Measurements from ENCODE around the gene RRP8.
A peak's percentile ranks its signal among the peaks of the same experiment; 100 is the strongest.

The RRP8 gene

GRCh38 chr11:6618117-6619003, 14.9 kb upstream of the RRP8 start:
- DNase-seq (ENCODE audit: low read depth in 2 of 2), result peak; percentile 65 to 89
- no peak for TF ChIP-seq CTCF (IDR thresholded peaks at IDR 0.05; ENCODE audit: low read depth, low read length)

GRCh38 chr11:6617315-6617781, 13.9 kb upstream of the RRP8 start:
- H3K4me3 ChIP-seq (replicated peaks in 1 of 2; ENCODE audit: low read depth in 2 of 2, low read length in 2 of 2), result peak overlapping the region in 1 of 2 donors; percentile 86
- TF ChIP-seq CTCF (IDR thresholded peaks at IDR 0.05; ENCODE audit: low read depth, low read length), result no peak
- peak in 1 of 2 donors; percentile 52 for DNase-seq (ENCODE audit: low read depth in 2 of 2)

More at GRCh38 chr11:6618117-6619003, 14.9 kb upstream of the RRP8 start:
- peak overlapping the region; percentile 74 to 86 for H3K4me3 ChIP-seq (replicated peaks in 1 of 2; ENCODE audit: low read depth in 2 of 2, low read length in 2 of 2)

- H3K4me3 ChIP-seq (replicated peaks in 1 of 2; ENCODE audit: low read depth in 2 of 2, low read length in 2 of 2), result no peak overlapping the region
- DNase-seq (ENCODE audit: low read depth in 2 of 2), result no peak
- no peak for TF ChIP-seq CTCF (IDR thresholded peaks at IDR 0.05; ENCODE audit: low read depth, low read length)
Observed at GRCh38 chr11:6616596-6617250, 13.3 kb upstream of the RRP8 start.

GRCh38 chr11:6615882-6616585, 12.6 kb upstream of the RRP8 start:
- no peak overlapping the region for H3K4me3 ChIP-seq (replicated peaks in 1 of 2; ENCODE audit: low read depth in 2 of 2, low read length in 2 of 2)
- peak in 1 of 2 donors; percentile 48 for DNase-seq (ENCODE audit: low read depth in 2 of 2)
- TF ChIP-seq CTCF (IDR thresholded peaks at IDR 0.05; ENCODE audit: low read depth, low read length), result no peak

- TF ChIP-seq CTCF (IDR thresholded peaks at IDR 0.05; ENCODE audit: low read depth, low read length), result no peak
- H3K4me3 ChIP-seq (replicated peaks in 1 of 2; ENCODE audit: low read depth in 2 of 2, low read length in 2 of 2), result no peak overlapping the region
- DNase-seq (ENCODE audit: low read depth in 2 of 2), result no peak
Observed at GRCh38 chr11:6615046-6615445, 11.6 kb upstream of the RRP8 start.

- TF ChIP-seq CTCF (IDR thresholded peaks at IDR 0.05; ENCODE audit: low read depth, low read length), result no peak
- no peak overlapping the region for H3K4me3 ChIP-seq (replicated peaks in 1 of 2; ENCODE audit: low read depth in 2 of 2, low read length in 2 of 2)
- no peak for DNase-seq (ENCODE audit: low read depth in 2 of 2)
Observed at GRCh38 chr11:6614446-6614845, 11.0 kb upstream of the RRP8 start.

Measured in cardiac fibroblast (primary cell).